ENCODE data around the gene EIF2AK3.

DNA sequence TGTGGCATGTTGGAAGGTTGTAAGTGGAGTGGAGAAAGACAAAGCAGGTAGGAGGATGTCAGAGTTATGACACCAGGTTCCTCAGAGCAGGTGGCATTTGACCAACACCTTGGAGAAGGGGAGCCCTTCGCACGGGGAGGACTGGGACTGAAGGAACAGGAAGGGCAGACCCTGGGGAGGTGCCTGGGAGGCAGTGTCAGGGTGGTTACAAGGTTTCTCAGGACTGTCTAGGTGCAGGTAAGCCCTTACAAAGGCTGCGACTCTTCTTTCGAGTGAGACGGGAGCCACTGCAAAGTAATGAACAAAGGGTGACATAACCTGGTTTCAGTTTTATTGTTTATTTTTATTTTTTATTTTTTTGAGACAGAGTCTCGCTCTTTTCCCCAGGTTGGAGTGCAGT lies 84.6 kb downstream of the EIF2AK3 start:
- no peak for TF ChIP-seq ETV6 (CRISPR knock-in tag; conservative IDR thresholded peaks at IDR 0.05)
- no peak for TF ChIP-seq CEBPB (IDR thresholded peaks at IDR 0.05; ENCODE audit: borderline replicate concordance, low read depth, low read length)
- no peak for TF ChIP-seq RAD21 (CRISPR knock-in tag; IDR thresholded peaks at IDR 0.05)
- no peak for TF ChIP-seq CREB1 (IDR thresholded peaks at IDR 0.05)
- no peak for TF ChIP-seq CREB1 (CRISPR knock-in tag; IDR thresholded peaks at IDR 0.05)
- no peak for TF ChIP-seq DRAP1 (CRISPR knock-in tag; IDR thresholded peaks at IDR 0.05)
- no peak for TF ChIP-seq ZNF878 (CRISPR knock-in tag; IDR thresholded peaks at IDR 0.05)
